Measurements from ENCODE around the gene SCAF1. TPM values are rescaled to one million over a fixed set of nuclear protein-coding genes. Genes with fewer than 3 reads are reported as not detected.

Gene SCAF1
- total RNA-seq, 1 donor from 2014 or later: 67.9 TPM

DNA sequence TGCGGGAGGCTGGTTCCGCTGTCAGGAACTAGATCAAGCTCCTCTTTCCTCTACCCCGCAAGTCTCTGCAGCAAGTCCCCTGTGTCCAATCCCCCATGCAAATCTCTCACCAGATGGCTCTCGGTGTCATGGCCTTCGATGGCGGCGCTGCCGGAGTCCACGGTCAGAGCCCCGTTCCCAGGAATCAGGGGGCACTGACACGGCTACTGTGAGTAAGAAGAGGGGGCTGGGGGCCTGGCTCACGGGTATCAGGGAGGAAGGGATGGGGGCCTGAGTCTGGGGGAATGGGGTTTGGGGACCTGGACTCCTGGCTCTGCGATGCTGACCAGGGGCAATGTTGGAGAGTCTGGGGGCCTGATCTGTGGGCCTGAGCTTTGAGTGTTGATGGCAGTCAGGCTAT lies 4.0 kb downstream of the SCAF1 start:
- peak; percentile 58 for DNase-seq
- Histone ChIP-seq H3K27me3 (no peaks in the 10 kb centered on the region), H3K4me3 (no peak overlapping the region), H3K9me3 (no peaks in the 10 kb centered on the region), H3K36me3 (peaks cover 45% of the 10 kb centered on the region), H3K4me1 (peaks cover 14% of the 10 kb centered on the region), H3K27ac (no peak overlapping the region)
- no peak for ATAC-seq
- intact Hi-C loops (cut with DNase I): no loop called here
- TF ChIP-seq, protein P1, sequence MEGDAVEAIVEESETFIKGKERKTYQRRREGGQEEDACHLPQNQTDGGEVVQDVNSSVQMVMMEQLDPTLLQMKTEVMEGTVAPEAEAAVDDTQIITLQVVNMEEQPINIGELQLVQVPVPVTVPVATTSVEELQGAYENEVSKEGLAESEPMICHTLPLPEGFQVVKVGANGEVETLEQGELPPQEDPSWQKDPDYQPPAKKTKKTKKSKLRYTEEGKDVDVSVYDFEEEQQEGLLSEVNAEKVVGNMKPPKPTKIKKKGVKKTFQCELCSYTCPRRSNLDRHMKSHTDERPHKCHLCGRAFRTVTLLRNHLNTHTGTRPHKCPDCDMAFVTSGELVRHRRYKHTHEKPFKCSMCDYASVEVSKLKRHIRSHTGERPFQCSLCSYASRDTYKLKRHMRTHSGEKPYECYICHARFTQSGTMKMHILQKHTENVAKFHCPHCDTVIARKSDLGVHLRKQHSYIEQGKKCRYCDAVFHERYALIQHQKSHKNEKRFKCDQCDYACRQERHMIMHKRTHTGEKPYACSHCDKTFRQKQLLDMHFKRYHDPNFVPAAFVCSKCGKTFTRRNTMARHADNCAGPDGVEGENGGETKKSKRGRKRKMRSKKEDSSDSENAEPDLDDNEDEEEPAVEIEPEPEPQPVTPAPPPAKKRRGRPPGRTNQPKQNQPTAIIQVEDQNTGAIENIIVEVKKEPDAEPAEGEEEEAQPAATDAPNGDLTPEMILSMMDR (IDR thresholded peaks at IDR 0.05): no peak

DNA sequence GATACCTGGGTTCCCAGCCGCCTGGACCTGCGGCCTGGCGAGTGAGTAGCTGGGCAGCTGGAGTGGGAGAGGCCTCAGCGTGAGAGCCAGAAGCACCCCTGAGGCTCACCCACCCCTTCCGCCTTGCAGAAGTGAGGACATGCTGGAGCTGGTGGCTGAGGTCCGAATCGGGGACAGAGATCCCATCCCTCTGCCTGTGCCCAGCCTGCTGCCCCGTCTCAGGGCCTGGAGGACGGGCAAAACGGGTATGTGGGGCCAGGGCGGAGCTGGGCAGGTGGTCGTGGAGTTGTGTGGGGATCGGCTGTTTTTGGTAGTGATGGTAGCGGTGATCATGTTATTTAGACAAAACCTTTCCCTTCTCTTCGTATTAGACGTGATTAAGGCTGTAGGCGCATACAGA lies 4.6 kb downstream of the SCAF1 start:
- Histone ChIP-seq H3K4me1 (peaks cover 14% of the 10 kb centered on the region), H3K27ac (no peak overlapping the region), H3K9me3 (no peaks in the 10 kb centered on the region), H3K4me3 (no peak overlapping the region), H3K36me3 (peaks cover 45% of the 10 kb centered on the region), H3K27me3 (no peaks in the 10 kb centered on the region)
- intact Hi-C loops (cut with DNase I): no loop called here
- DNase-seq (no peak), ATAC-seq (no peak)
- TF ChIP-seq, protein P1 (IDR thresholded peaks at IDR 0.05): no peak

DNA sequence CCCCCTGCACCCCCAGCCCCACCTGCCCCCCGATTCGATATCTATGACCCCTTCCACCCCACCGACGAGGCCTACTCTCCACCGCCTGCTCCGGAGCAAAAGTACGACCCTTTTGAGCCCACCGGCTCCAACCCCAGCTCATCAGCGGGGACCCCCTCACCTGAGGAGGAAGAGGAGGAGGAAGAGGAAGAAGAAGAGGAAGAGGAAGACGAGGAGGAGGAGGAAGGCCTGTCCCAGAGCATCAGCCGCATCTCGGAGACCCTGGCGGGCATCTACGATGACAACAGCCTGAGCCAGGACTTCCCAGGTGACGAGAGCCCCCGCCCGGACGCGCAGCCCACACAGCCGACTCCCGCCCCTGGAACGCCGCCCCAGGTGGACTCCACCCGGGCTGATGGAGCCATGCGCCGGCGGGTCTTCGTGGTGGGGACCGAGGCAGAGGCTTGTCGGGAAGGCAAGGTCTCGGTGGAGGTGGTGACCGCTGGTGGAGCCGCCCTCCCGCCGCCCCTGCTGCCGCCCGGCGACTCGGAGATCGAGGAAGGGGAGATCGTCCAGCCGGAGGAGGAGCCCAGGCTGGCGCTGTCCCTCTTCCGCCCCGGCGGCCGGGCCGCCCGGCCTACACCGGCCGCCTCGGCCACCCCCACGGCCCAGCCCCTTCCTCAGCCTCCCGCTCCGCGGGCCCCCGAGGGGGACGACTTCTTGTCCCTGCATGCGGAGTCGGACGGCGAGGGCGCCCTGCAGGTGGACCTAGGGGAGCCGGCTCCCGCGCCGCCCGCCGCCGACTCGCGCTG lies 9.2 kb downstream of the SCAF1 start:
- intact Hi-C loops (cut with DNase I): no loop called here
- Histone ChIP-seq H3K36me3 (peaks cover 86% of the 10 kb centered on the region), H3K27ac (no peak overlapping the region), H3K9me3 (no peaks in the 10 kb centered on the region), H3K4me3 (no peak overlapping the region), H3K4me1 (no peaks in the 10 kb centered on the region), H3K27me3 (no peaks in the 10 kb centered on the region)
- no peak for ATAC-seq
- DNase-seq: peak; percentile 58
- TF ChIP-seq, protein P1 (IDR thresholded peaks at IDR 0.05): no peak

DNA sequence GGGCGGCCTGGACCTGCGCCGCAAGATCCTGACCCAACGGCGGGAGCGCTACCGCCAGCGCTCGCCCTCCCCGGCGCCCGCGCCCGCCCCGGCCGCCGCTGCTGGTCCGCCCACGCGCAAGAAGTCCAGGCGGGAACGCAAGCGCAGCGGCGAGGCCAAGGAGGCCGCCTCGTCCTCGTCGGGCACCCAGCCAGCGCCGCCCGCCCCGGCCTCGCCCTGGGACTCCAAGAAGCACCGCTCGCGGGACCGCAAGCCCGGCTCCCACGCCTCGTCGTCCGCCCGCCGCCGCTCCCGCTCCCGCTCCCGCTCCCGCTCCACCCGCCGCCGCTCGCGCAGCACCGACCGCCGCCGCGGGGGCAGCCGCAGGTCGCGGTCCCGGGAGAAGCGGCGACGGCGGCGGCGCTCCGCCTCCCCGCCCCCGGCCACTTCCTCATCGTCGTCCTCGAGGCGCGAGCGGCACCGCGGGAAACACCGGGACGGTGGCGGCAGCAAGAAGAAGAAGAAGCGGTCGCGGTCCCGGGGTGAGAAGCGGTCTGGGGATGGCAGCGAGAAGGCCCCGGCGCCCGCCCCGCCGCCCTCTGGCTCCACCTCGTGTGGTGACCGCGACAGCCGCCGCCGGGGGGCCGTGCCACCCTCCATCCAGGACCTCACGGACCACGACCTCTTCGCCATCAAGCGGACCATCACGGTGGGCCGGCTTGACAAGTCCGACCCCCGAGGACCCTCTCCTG lies 10.0 kb downstream of the SCAF1 start:
- no peak overlapping the region for H3K27ac ChIP-seq
- DNase-seq (no peak), ATAC-seq (no peak)
- no peaks in the 10 kb centered on the region for H3K9me3 ChIP-seq
- H3K4me1 ChIP-seq: no peaks in the 10 kb centered on the region
- TF ChIP-seq, protein P1 (IDR thresholded peaks at IDR 0.05): no peak
- intact Hi-C loops (cut with DNase I): no loop called here
- no peak overlapping the region for H3K4me3 ChIP-seq
- H3K27me3 ChIP-seq: no peaks in the 10 kb centered on the region
- peaks cover 86% of the 10 kb centered on the region for H3K36me3 ChIP-seq

DNA sequence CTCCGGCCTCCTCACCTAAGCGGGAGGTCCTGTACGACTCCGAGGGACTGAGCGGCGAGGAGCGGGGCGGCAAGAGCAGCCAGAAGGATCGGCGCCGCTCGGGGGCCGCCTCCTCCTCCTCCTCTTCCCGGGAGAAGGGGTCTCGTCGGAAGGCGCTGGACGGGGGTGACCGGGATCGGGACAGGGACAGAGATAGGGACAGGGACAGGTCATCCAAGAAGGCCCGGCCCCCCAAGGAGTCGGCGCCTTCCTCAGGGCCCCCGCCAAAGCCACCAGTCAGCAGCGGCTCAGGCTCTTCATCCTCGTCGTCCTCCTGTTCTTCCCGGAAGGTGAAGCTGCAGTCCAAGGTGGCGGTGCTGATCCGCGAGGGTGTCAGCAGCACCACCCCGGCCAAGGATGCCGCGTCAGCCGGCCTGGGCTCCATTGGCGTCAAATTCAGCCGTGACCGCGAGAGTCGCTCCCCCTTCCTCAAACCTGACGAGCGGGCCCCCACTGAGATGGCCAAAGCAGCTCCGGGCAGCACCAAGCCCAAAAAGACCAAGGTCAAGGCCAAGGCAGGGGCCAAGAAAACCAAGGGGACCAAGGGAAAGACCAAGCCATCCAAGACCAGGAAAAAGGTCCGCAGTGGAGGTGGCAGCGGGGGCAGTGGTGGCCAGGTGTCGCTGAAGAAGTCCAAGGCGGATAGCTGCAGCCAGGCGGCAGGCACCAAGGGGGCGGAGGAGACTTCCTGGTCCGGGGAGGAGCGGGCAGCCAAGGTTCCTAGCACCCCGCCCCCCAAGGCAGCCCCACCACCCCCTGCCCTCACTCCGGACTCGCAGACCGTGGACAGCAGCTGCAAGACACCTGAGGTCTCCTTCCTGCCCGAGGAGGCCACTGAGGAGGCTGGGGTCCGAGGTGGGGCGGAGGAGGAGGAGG lies 10.8 kb downstream of the SCAF1 start:
- Histone ChIP-seq H3K9me3 (no peaks in the 10 kb centered on the region), H3K4me3 (no peak overlapping the region), H3K4me1 (no peaks in the 10 kb centered on the region), H3K27me3 (no peaks in the 10 kb centered on the region), H3K27ac (no peak overlapping the region), H3K36me3 (peaks cover 86% of the 10 kb centered on the region)
- intact Hi-C loops (cut with DNase I): no loop called here
- DNase-seq: no peak
- no peak for ATAC-seq
- TF ChIP-seq, protein P1 (IDR thresholded peaks at IDR 0.05): no peak

Data from upper lobe of right lung (tissue), 1 donor.